ENCODE measurements around the gene RANBP10.
"Not testable (repeated sequence)": the region's sequence is repeated elsewhere in the genome, so short reads cannot be mapped to it uniquely, and the experiment has no call there.

RANBP10 gene

DNA sequence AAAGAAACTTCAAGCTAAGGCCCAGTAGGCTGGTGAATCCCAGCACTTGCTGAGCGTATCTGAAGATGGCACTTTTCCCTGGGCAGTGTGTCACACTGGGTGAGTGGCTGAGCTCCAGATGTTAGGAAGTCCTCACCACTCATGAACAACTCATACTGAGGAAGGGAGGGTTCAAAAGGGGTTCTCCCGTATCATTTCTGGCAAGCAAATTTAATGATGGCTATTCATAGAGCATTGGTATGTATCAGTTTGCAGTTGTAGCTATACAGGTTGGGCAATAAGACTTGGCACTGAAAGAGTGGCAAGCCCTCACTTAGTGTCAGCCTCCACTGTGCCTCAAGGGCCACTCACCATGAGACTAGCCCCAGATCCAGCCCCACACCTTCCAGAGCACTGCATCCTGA lies 98.0 kb downstream of the RANBP10 start:
- DNase-seq, result no peak

DNA sequence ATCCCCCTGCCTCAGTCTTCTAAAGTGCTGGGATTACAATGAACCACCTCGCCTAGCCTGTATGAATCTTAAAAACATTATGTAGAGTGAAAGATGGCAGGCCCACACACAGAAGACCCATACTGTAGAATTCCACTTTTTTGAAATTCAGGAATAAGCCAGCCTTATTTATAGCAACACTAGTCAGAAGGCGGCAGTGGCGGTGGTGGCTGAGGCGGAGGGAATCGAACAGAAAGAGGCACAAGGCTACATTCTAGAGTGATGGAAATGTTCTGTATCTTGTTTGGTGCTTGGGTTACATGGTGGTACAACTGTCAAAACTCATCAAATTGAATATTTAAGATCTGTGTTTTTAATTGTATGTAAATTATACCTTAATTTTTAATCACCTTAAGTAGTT lies 98.6 kb downstream of the RANBP10 start:
- DNase-seq, result no peak

DNA sequence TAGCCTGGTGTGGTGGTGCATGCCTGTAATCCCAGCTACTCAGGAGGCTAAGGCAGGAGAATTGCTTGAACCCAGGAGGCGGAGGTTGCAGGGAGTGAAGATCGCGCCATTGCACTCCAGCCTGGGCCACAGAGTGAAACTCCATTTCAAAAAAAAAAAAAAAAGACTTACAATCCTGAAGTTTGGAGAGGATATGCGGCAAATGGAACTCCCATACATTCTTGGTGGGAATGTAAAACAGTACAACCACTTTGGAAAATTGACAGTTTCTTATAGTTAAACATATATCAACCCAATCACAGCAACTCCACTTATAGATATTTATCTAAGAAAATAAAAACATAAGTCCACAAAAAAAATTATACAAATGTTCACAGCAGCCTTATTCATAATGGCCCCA lies 99.2 kb downstream of the RANBP10 start:
- DNase-seq, result no peak

DNA sequence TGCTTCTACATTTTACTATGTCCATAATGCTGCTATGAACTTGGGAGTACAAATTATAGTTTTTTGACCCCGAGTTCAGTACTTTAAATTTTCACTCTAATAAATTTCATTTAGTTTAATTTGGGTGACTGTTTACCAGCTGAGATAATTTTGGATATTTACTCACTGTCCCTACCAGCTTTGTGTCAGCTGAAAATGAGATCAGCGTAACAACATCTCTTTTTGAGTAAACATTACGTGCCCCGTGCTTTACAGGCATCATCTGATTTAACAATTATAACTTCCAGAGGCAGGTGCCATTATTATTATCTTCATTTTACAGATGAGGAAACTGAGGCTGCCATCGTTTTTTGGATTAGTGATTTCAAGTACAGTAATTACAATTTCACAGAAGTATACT lies 102.2 kb downstream of the RANBP10 start:
- DNase-seq, result no peak

DNA sequence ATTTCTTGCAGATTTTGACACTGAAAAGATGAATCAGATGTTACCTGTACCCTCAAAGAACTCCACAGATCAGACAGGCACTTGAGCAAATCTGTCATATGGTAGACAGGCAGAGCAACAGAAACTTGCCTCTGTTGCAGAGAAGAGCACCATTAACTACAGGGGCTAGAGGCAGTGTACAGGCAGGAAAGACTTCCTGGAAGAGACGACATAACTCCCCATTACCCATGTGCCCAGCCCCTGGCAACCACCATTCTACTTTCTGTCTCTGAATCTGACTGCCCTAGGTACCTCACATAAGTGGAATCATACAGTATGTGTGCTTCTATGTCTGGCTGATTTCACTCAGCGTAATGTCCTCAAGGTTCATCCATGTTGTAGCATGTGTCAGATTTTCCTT lies 102.7 kb downstream of the RANBP10 start:
- no peak for DNase-seq

DNA sequence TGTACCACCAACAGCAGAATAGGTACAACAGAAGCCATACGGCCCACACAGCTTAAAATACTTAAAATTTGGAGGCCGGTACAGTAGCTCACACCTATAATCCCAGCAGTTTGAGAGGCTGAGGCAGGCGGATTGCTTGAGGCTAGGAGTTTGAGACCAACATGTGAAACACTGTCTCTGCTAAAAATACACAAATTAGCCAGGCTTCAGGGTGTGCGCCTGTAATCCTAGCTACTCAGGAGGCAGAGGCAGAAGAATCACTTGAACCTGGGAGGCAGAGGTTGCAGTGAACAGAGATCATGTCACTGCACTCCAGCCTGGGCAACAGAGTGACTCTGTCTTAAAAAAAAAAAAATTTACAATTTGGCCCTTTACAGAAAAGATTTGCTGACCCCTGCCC lies 104.2 kb downstream of the RANBP10 start:
- DNase-seq, result no peak

DNA sequence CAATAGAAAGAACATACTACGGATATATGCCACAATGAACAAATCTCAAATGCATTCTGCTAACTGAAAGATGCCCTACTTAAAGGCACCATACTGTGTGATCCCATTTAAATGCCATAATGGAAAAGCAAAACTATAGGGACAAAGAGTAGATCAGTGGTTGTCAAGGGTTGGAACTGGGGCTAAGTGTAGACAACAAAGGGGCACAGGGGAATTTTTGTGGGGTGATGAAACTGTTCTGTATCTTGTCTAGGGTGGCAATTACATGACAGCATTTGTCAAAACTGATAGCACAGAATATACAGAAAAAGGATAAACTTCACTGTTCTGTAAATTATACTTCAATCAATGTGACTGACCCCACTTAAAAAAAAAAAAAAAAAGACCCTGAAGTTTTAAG lies 104.9 kb downstream of the RANBP10 start:
- no peak for DNase-seq

DNA sequence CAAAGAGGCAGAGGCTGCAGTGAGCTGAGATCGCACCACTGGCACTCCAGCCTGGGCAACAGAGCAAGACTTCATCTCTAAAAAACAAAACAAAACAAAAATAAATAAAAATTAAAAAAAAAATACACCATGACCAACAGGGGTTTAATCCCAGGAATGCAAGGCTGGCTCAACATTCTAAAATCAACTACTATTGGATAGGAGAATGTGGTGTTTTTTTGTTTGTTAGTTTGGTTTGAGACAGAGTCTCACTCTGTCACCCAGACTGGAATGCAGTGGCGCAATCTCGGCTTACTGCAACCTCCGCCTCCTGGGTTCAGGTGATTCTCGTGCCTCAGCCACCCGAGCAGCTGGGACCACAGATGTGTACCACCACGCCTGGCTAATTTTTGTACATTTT lies 107.1 kb downstream of the RANBP10 start:
- no peak for DNase-seq

DNA sequence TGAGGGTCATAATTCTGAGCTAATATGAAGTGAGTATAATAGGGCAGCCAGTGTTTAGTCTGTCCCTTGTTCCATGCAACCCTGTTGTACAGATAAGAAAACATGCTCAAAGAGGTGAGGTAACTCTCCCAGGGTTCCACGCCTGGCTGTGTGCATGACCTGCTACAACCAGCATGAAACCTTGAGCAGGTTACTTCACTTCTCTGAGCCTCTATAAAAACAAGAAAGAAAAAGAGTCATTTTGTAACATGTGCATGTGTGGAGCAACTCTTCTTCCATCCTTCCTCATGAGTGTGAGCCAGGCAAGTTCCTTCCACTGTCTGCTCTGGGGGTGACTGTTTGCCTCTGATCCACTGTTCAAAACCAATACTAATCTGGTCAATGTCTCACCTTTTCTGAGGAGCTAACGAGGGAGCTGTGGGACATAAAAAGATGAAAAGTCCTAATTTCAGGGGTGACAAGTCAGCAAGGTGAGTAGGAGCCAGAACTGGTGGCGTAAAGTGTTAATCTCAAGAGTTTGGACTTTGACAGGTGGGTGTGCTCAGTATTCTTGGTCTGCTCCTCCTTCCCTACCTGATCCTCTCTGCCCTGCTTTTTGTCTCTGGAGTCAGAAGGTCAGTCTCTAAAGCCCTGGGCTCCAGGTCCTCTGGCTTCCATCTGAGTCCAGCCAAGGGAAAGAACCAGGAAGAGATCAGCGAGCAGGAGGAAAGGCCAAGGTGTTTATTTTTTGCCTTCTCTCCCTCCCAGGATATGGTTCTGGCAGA lies 108.8 kb downstream of the RANBP10 start:
- no peak for DNase-seq

DNA sequence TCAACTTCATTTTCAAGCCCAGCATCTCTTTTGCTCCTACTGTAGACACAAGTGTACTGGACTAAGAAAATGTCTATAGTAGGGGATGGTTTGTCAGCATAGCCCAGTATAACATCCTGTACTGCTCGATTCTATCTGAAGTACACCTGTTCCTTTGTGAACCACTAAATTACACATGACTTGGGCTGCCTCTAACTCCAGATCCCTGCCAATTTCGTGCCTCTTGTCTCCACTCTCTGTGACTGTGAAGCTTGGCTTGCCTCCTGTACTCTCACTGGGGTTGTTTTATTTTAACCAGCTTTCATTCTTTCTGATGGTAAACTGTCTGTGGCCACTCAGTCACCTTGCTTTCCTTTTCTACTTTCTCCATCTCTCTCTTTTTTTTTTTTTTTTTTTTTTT lies 111.7 kb downstream of the RANBP10 start:
- DNase-seq, result no peak

DNA sequence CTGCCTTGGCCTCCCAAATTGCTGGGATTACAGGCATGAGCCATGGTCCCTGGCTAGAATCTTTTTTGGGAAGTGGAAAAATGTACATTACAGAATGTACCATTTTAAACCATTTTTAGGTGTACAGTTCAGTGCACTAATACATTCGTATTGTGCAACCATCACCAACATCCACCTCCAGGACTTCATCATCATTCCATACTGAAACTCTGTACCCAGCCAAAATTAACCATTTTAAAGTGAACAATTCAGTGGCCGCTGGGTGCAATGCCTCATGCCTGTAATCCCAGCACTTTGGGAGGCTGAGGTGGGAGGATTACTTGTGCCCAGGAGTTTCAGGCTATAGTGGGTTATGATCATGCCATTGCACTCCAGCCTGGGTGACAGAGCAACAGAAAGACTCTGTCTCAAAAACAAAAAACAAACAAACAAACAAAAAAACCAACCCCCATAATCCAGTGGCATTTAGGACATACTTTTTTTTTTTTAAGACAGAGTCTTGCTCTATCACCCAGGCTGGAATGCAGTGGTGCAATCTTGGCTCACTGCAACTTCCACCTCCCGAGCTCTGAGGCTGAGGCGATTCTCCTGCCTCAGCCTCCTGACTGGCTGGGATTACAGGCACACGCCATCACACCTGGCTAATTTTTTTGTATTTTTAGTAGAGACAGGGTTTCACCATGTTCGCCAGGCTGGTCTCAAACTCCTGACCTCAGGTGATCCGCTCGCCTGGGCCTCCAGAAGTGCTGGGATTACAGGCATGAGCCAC lies 112.7 kb downstream of the RANBP10 start:
- not testable (repeated sequence) for DNase-seq

DNA sequence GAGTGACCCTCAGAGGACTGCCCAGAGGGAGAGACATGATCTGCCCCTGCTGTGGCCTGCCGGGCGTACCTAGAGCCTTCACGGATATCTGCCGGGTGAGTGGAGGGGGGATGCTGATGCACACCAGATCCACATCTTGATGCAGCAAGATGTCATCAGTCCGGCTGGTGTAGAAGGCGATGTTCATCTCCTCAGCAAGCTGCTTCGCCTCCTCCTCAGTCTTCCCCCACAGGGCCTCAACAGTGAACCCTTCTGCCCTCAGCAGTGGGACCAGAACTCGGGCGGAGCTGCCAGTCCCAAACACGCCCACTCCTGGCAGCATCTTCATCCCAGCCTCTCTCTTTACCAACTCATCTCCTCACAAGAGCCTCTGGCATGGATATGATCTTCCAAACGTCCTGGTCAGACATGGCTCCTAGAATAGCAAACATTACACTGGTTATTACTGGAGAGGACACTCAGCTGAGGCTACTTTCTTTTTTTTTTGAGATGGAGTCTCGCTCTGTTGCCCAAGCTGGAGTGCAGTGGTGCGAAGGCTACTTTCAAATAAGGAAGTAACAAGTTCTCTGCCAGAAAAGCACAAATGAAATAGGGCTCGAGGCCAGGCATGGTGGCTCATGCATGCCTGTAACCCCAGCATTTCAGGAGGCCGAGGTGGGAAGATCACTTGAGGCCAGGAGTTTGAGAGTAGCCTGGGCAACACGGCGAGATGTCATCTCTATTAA lies 120.8 kb downstream of the RANBP10 start:
- DNase-seq, result no peak

DNA sequence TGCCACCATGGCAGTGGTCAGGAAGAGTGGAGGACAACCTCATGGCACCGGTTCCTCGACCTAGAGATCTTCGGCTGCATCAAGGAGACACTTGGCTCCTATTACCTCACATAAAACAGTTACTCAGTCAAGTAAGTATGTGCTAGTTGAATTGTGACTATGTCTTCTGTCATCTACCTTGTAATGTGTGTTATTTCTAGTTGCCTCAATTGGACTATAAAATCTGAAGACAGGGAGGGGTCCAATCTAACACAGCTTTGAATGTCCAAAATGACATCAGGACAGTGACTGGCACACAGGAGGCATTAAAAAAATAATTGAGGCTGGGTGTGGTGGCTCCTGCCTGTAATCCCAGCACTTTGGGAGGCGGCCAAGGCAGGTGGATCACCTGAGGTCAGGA lies 122.6 kb downstream of the RANBP10 start:
- DNase-seq, result no peak

DNA sequence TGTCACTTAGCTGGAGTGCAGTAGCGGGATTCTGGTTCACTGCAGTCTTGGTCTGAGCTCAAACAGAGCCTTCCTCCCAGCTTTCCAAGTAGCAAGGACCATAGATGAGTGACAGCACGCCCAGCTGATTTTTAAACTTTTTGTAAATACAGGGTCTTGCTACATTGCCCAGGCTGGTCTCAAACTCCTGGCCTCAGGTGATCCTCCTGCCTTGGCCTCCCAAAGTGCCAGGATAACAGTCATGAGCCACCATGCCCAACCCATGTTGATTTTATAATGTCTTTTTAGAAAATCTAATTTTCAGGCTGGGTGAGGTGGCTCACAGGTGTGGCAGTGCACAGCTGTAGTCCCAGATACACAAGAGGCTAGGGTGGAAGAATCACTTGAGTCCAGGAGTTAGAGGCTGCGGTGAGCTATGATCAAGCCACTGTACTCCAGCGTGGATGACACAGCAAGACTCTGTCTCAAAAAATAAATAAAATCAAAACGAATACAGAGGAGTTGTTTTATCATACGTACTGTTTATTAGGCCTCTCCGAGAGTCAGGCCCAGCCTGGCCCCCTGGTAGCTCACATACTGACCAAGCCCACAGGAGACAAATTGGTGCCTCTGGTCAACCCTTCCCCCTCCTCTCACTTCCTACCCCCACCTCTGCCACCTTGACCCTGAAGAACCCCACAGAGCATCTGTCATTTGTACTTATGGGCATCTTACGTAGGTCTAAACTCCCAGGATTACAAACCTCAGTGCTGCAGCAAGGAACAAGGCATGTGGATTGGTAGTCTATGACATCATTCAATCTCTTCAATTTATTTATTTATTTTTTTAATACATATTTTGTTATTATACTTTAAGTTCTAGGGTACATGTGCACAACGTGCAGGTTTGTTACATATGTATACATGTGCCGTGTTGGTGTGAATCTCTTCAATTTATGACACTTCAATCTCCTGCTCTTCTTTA lies 126.1 kb downstream of the RANBP10 start:
- no peak for DNase-seq

DNA sequence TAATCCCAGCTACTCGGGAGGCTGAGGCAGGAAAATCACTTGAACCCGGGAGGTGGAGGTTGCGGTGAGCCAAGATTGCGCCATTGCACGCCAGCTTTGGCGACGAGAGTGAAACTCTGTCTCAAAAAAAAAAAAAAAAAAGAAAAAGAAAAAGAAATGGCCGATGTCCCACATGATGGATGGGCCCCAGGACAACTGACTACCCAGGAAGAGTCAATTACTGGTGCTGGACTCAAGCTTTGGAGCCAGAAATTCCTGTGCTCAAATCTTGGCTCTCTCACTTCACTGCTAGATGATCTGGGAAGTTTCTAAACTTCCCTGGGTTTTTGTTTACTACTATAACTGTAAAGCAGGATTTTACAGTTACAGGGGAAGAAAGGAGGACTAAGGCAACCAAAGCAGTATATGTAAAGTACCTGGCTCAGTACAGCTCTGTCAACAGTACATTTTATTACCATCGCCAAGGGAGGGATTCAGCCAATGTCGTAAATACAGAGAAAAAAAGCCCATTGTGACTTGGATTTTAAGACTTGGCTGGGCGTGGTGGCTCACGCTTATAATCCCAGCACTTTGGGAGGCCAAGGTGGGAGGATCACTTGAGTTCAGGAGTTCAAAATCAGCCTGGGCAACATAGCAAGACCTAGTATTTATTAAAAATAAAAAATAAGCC lies 127.9 kb downstream of the RANBP10 start:
- no peak for DNase-seq

DNA sequence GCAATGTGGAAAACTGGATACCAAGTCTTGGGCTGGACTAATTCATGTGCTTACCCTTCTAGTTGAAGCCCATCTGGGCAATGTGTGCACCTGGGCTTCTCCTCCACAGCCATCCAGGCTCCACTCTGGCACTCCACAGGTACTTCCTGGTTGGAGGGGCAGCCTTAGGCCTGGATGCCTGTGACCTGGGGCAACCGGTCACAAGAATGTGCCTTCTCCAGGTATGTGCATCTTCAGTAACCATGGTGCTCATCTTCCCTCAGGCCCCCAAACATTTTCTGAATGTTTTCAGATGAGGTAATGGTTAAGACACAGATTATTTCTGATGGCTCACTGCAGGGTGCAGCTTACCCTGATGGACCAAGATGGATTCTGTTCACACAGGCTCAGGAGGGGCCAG lies 128.6 kb downstream of the RANBP10 start:
- DNase-seq, result no peak

DNA sequence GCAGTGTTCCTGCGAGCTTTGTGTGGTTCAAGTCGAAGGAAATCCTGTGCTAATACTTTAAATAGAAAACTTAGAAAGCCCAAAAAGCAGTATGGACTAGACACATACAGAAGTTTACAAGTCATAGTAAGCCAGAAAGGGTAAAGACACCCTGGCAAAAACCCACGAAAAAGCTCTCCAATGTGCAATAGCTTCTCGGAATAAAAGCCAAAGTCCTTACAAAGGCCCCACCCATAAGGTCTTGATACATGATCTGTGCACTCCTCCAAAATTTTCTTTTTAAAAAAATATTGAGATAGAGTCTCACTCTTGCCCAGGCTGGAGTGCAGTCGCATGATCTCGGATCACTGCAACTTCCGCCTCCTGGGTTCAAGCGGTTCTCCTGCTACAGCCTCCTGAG lies 129.4 kb downstream of the RANBP10 start:
- no peak for DNase-seq

DNA sequence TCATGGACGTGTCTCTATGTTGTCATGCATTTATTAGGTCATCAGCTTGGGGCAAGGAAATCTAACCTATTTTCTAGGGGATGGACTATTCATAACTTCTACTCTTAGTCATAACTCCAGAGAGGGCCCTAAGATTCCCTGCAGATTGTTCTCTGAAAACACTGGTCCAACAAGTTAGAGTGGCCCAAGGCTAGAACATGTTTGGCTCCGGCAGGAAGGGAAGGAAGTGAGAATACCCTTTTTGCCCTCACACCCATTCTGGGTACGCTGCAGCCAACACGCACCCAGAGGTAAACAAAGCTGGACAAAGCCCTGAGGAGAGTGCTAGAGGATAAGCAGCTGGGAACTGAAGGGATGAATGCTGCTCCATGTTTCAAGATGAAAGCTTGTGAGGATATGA lies 129.8 kb downstream of the RANBP10 start:
- DNase-seq, result no peak

DNA sequence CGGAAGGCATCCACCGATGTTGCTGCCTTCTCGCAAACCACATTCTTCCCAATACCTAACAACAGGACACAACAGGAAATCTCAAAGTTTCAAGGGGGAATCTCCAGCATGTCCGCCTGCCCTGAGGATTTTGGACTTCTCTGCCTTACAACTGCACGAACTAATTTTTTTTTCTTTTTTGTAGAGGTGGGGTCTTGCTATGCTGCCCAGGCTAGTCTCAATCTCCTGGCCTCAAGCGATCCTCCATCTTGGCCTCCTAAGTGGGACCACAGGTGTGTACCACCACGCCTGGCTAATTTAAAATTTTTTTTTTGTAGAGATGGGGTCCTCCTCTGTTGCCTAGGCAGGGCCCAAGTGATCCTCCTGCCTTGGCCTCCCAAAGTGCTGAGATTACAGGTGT lies 130.4 kb downstream of the RANBP10 start:
- DNase-seq, result no peak

DNA sequence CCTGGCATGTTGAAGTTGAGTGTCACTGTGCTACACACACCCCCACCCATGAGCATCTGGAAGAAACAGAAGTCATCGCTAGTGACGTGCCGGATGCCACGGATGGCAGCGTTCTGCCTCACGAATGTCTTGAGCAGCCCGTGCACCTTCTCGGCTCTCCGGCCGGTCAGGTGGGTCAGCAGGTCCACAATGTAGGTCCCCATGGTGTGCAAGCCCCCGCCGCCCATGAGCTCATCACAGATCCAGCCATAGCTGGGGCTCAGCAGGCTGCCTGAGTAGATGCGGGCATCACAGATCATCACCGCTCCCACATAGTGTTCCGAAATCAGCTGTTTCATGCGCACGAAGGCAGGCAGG lies 130.8 kb downstream of the RANBP10 start:
- no peak for DNase-seq

DNA sequence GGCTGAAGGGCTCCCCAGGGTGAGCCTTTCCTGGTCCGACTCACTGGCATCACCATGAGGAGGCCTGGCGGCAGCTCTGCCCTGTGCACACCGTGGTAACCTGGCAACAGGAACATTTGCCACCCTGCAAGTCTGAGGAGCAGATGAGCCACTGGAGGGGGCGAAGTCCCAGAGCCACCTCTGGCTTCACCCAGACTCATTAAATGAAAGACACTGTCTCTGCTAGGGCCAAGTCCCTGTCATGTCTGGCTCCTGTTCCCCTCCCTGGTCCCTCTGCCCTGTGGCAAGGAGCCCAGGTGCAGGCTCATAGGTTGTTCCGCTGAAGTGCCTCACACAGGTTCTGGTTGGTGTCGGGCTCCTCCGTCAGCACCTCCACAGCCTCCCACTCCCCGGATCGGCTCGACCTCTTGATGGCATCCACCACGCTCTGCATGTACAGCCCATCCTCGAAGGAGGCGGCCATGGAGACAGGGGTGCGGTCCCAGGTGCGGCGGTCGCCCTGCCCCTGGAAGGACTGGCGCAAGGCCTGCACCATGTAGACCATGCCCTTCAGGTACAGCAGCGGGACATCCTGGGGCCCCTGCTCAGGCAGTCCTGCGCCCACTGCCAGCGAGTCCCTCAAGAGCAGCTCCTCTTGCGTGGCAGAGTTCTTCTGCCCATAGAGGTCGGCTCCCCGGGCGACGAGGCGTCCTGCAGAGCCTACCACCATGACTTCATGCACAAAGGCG lies 131.3 kb downstream of the RANBP10 start:
- no peak for DNase-seq

Measured in activated CD4-positive, alpha-beta T cell treated with anti-CD3 and anti-CD28 coated beads for 1 hour (primary cell).